T-helper 17 cell (primary cell): ENCODE results near the gene NR2C2. TPM values are rescaled to one million over a fixed set of nuclear protein-coding genes. Genes with fewer than 3 reads are reported as not detected.
A peak's percentile ranks its signal among the peaks of the same experiment; 100 is the strongest.

ENCODE experiments used
- ATAC-seq: fragments of 150-1000 bp; cut with Tn5 transposase; 2 replicates; pipeline ENCODE4 v1.10.0; 2021; ENCODE audit warnings: mild to moderate bottlenecking, moderate library complexity
- DNase-seq, 3 donors: peaks; one replicate each; pipeline versions ENCODE4 v3.0.0 to v3.0.0-alpha.2; 2020 to 2021
- H3K9me3 ChIP-seq: one replicate; pipeline ENCODE4 v1.7.0; 2013; ENCODE audit warnings: low read length, mild to moderate bottlenecking; ENCODE audit not compliant: control insufficient read depth, poor library complexity, severe bottlenecking
- H3K27ac Mint-ChIP-seq: one replicate; pipeline ENCODE4 v1.8.0; 2022; ENCODE audit warnings: mild to moderate bottlenecking, moderate library complexity, mixed read lengths
- H3K27me3 Mint-ChIP-seq: one replicate; pipeline ENCODE4 v1.8.0; 2022; ENCODE audit warnings: mixed read lengths
- H3K36me3 Mint-ChIP-seq: one replicate; pipeline ENCODE4 v1.8.0; 2022; ENCODE audit warnings: low read depth, mixed read lengths
- H3K4me1 Mint-ChIP-seq: one replicate; pipeline ENCODE4 v1.8.0; 2022; ENCODE audit warnings: mild to moderate bottlenecking, mixed read lengths
- H3K4me3 Mint-ChIP-seq: one replicate; pipeline ENCODE4 v1.8.0; 2022; ENCODE audit warnings: mild to moderate bottlenecking, moderate library complexity, mixed read lengths
- total RNA-seq, 4 donors: library from RNA in 2 of 4; stranded (reverse) in 2 of 4; gene quantifications; one replicate each; pipeline ENCODE4 v1.2.3 and lab custom pipeline; 2022 to 2026

Gene NR2C2
- total RNA-seq, 2 donors from 2014 or later: 47.1 to 48.3 TPM

- H3K36me3 Mint-ChIP-seq: peaks cover 2% of the 10 kb centered on the region
- H3K27me3 Mint-ChIP-seq: no peaks in the 10 kb centered on the region
- no peak overlapping the region for H3K4me3 Mint-ChIP-seq
- H3K9me3 ChIP-seq: no peaks in the 10 kb centered on the region
- H3K27ac Mint-ChIP-seq: peak overlapping the region; percentile 32
- ATAC-seq: no peak
- no peak for DNase-seq
- H3K4me1 Mint-ChIP-seq: peaks cover 43% of the 10 kb centered on the region
Measured at GRCh38 chr3:14950274-14950673, 2.9 kb downstream of the NR2C2 start.

- H3K4me3 Mint-ChIP-seq: no peak overlapping the region
- peaks cover 40% of the 10 kb centered on the region for H3K4me1 Mint-ChIP-seq
- H3K9me3 ChIP-seq: no peaks in the 10 kb centered on the region
- ATAC-seq (no peak), DNase-seq (no peak)
- H3K27me3 Mint-ChIP-seq: no peaks in the 10 kb centered on the region
- H3K36me3 Mint-ChIP-seq: peaks cover 7% of the 10 kb centered on the region
- peak overlapping the region; percentile 96 for H3K27ac Mint-ChIP-seq
Measured at GRCh38 chr3:14957153-14957552, 9.8 kb downstream of the NR2C2 start.

GRCh38 chr3:14957925-14958324 lies 10.5 kb downstream of the NR2C2 start:
- DNase-seq (no peak), ATAC-seq (no peak)
- Mint-ChIP-seq H3K27me3 (no peaks in the 10 kb centered on the region), H3K4me1 (peaks cover 39% of the 10 kb centered on the region), H3K27ac (peak overlapping the region; percentile 96), H3K4me3 (peak overlapping the region; percentile 2), H3K36me3 (peaks cover 7% of the 10 kb centered on the region)
- no peaks in the 10 kb centered on the region for H3K9me3 ChIP-seq

GRCh38 chr3:14959359-14959943 lies 12.1 kb downstream of the NR2C2 start:
- Mint-ChIP-seq H3K27me3 (no peaks in the 10 kb centered on the region), H3K4me3 (peak overlapping the region; percentile 89), H3K36me3 (peaks cover 7% of the 10 kb centered on the region), H3K27ac (peak overlapping the region; percentile 96), H3K4me1 (peaks cover 37% of the 10 kb centered on the region)
- H3K9me3 ChIP-seq: no peaks in the 10 kb centered on the region
- peak; percentile 27 for ATAC-seq
- DNase-seq: no peak

- DNase-seq (no peak), ATAC-seq (no peak)
- Mint-ChIP-seq H3K4me1 (peaks cover 21% of the 10 kb centered on the region), H3K27ac (peak overlapping the region; percentile 6), H3K27me3 (no peaks in the 10 kb centered on the region), H3K4me3 (no peak overlapping the region), H3K36me3 (peaks cover 10% of the 10 kb centered on the region)
- no peaks in the 10 kb centered on the region for H3K9me3 ChIP-seq
Measured at GRCh38 chr3:14962762-14963161, 15.4 kb downstream of the NR2C2 start.

GRCh38 chr3:14967285-14967684 lies 19.9 kb downstream of the NR2C2 start:
- no peak for DNase-seq
- Mint-ChIP-seq H3K36me3 (peaks cover 3% of the 10 kb centered on the region), H3K27me3 (no peaks in the 10 kb centered on the region), H3K27ac (no peak overlapping the region), H3K4me1 (peaks cover 6% of the 10 kb centered on the region), H3K4me3 (no peak overlapping the region)
- H3K9me3 ChIP-seq: no peaks in the 10 kb centered on the region
- ATAC-seq: no peak

GRCh38 chr3:14969671-14970070 lies 22.3 kb downstream of the NR2C2 start:
- Mint-ChIP-seq H3K4me3 (no peak overlapping the region), H3K4me1 (peaks cover 2% of the 10 kb centered on the region), H3K27ac (no peak overlapping the region), H3K36me3 (peaks cover 3% of the 10 kb centered on the region), H3K27me3 (no peaks in the 10 kb centered on the region)
- no peaks in the 10 kb centered on the region for H3K9me3 ChIP-seq
- DNase-seq (no peak), ATAC-seq (no peak)

- Mint-ChIP-seq H3K27me3 (no peaks in the 10 kb centered on the region), H3K4me3 (no peak overlapping the region), H3K27ac (no peak overlapping the region), H3K36me3 (no peaks in the 10 kb centered on the region), H3K4me1 (peaks cover 26% of the 10 kb centered on the region)
- no peaks in the 10 kb centered on the region for H3K9me3 ChIP-seq
- DNase-seq (no peak), ATAC-seq (no peak)
Measured at GRCh38 chr3:14976317-14976716, 28.9 kb downstream of the NR2C2 start.

GRCh38 chr3:14980689-14981088 lies 33.3 kb downstream of the NR2C2 start:
- Mint-ChIP-seq H3K27me3 (no peaks in the 10 kb centered on the region), H3K36me3 (peaks cover 2% of the 10 kb centered on the region), H3K4me3 (no peak overlapping the region), H3K27ac (no peak overlapping the region), H3K4me1 (peaks cover 23% of the 10 kb centered on the region)
- no peak for DNase-seq
- no peaks in the 10 kb centered on the region for H3K9me3 ChIP-seq
- ATAC-seq: peak; percentile 48

GRCh38 chr3:14984581-14985113 lies 37.3 kb downstream of the NR2C2 start:
- peaks cover 18% of the 10 kb centered on the region for H3K4me1 Mint-ChIP-seq
- DNase-seq (no peak), ATAC-seq (no peak)
- H3K9me3 ChIP-seq: no peaks in the 10 kb centered on the region
- H3K27me3 Mint-ChIP-seq: no peaks in the 10 kb centered on the region
- H3K36me3 Mint-ChIP-seq: peaks cover 2% of the 10 kb centered on the region
- H3K27ac Mint-ChIP-seq: no peak overlapping the region
- no peak overlapping the region for H3K4me3 Mint-ChIP-seq

GRCh38 chr3:14988988-14989394 lies 41.6 kb downstream of the NR2C2 start:
- H3K4me1 Mint-ChIP-seq: peaks cover 29% of the 10 kb centered on the region
- ATAC-seq (peak; percentile 83), DNase-seq (no peak)
- no peaks in the 10 kb centered on the region for H3K27me3 Mint-ChIP-seq
- peak overlapping the region; percentile 37 for H3K27ac Mint-ChIP-seq
- no peak overlapping the region for H3K4me3 Mint-ChIP-seq
- peaks cover 2% of the 10 kb centered on the region for H3K36me3 Mint-ChIP-seq
- H3K9me3 ChIP-seq: no peaks in the 10 kb centered on the region

- no peak overlapping the region for H3K4me3 Mint-ChIP-seq
- H3K4me1 Mint-ChIP-seq: peaks cover 30% of the 10 kb centered on the region
- DNase-seq (no peak), ATAC-seq (no peak)
- H3K9me3 ChIP-seq: no peaks in the 10 kb centered on the region
- H3K27me3 Mint-ChIP-seq: no peaks in the 10 kb centered on the region
- no peak overlapping the region for H3K27ac Mint-ChIP-seq
- H3K36me3 Mint-ChIP-seq: no peaks in the 10 kb centered on the region
Measured at GRCh38 chr3:14989943-14990779, 42.8 kb downstream of the NR2C2 start.

- H3K27me3 Mint-ChIP-seq: no peaks in the 10 kb centered on the region
- no peaks in the 10 kb centered on the region for H3K36me3 Mint-ChIP-seq
- no peak overlapping the region for H3K27ac Mint-ChIP-seq
- ATAC-seq (no peak), DNase-seq (no peak)
- no peak overlapping the region for H3K4me3 Mint-ChIP-seq
- H3K9me3 ChIP-seq: no peaks in the 10 kb centered on the region
- H3K4me1 Mint-ChIP-seq: peaks cover 34% of the 10 kb centered on the region
Measured at GRCh38 chr3:14990780-14991148, 43.4 kb downstream of the NR2C2 start.
